HepG2 (cell line): ENCODE results near the gene GRID1. TPM values are rescaled to one million over a fixed set of nuclear protein-coding genes. Genes with fewer than 3 reads are reported as not detected.
"Not testable (repeated sequence)": the region's sequence is repeated elsewhere in the genome, so short reads cannot be mapped to it uniquely, and the experiment has no call there.

ENCODE experiments used
- ATAC-seq: fragments of 200-7000 bp; cut with Tn5 transposase; 3 replicates; pipeline ENCODE4 v1.9.1; 2020; ENCODE audit warnings: mild to moderate bottlenecking, moderate library complexity
- BruUV-seq: library from RNA; stranded (reverse); fragments of 400-500 nt; replicated peaks from 2 replicates; lab custom pipeline; 2021; lab: Mats Ljungman, UMichigan
- CTCF ChIA-PET: fragments of 300-600 bp; formaldehyde crosslinking; extraction: SDS; loops from one replicate; lab custom pipeline; 2021; ENCODE audit warnings: low total read pairs, inconsistent platforms, low intra/inter-chr PET ratio; lab: Yijun Ruan, JAX
- POLR2A ChIA-PET: fragments of 350-600 bp; sonication (Branson Sonifier 250); formaldehyde crosslinking; loops from one replicate; lab custom pipeline; 2020; ENCODE audit warnings: antibody characterized with exemption, inconsistent platforms; lab: Yijun Ruan, JAX
- DNase-seq: peaks from one replicate; pipeline ENCODE4 v3.0.0-alpha.2; 2015; ENCODE audit warnings: low spot score
- FAIRE-seq: peaks from 3 replicates; lab custom pipeline; 2011; peaks lifted over from hg19 to GRCh38; lab: Jason Lieb, UNC
- H2AFZ ChIP-seq: one replicate; pipeline ENCODE4 v1.6.1; 2011; ENCODE audit warnings: low read length, inconsistent platforms
- H3K27ac ChIP-seq: fragments of 300-600 bp; 3 replicates; pipeline ENCODE4 v1.8.0; 2011; ENCODE audit warnings: mixed run types, mild to moderate bottlenecking, mixed read lengths, low read length, inconsistent platforms; ENCODE audit not compliant: insufficient read depth; ENCODE audit errors: extremely low read length
- H3K27me3 ChIP-seq, 2 experiments: fragments of 200-600 bp in 1 of 2; 2 replicates in 1 of 2; 3 replicates in 1 of 2; pipeline versions ENCODE4 v1.6.0 to v1.8.0; 2011; ENCODE audit warnings: low read length in 2 of 2, mild to moderate bottlenecking in 2 of 2, moderate library complexity in 2 of 2, inconsistent platforms in 1 of 2; ENCODE audit not compliant: insufficient read depth in 2 of 2, control insufficient read depth in 1 of 2
- H3K36me3 ChIP-seq, 2 experiments: fragments of 200-600 bp in 1 of 2; replicated peaks in 1 of 2; 2 replicates in 1 of 2; 3 replicates in 1 of 2; pipeline versions ENCODE4 v1.5.1 to v1.8.0; 2011; ENCODE audit warnings: low read length in 2 of 2, inconsistent platforms in 1 of 2; ENCODE audit not compliant: insufficient read depth in 2 of 2, control insufficient read depth in 1 of 2
- H3K4me1 ChIP-seq: 2 replicates; pipeline ENCODE4 v1.5.1; 2012; ENCODE audit warnings: low read length, inconsistent platforms; ENCODE audit not compliant: insufficient read depth
- H3K4me2 ChIP-seq: 2 replicates; pipeline ENCODE4 v1.6.0; 2011; ENCODE audit warnings: low read depth, low read length, inconsistent platforms
- H3K4me3 ChIP-seq, 3 experiments: fragments of 200-600 bp in 1 of 3; sonication (generic), shearing (Covaris generic) in 1 of 3; replicated peaks in 1 of 3; 2 replicates each; pipeline ENCODE4 v1.5.1; 2011 to 2016; ENCODE audit warnings: low read length in 3 of 3, inconsistent platforms in 2 of 3, low read depth in 2 of 3, mild to moderate bottlenecking in 2 of 3, control low read depth in 1 of 3, mixed read lengths in 1 of 3; ENCODE audit not compliant: insufficient read depth in 1 of 3
- H3K79me2 ChIP-seq: one replicate; pipeline ENCODE4 v1.6.1; 2011; ENCODE audit warnings: low read length, inconsistent platforms; ENCODE audit not compliant: insufficient read depth
- H3K9ac ChIP-seq: 2 replicates; pipeline ENCODE4 v1.6.0; 2011; ENCODE audit warnings: mild to moderate bottlenecking, low read depth, low read length, inconsistent platforms; ENCODE audit not compliant: insufficient read depth
- H3K9me3 ChIP-seq: 2 replicates; pipeline ENCODE4 v1.5.1; 2012; ENCODE audit warnings: mild to moderate bottlenecking, low read length
- H4K20me1 ChIP-seq: 2 replicates; pipeline ENCODE4 v1.6.0; 2011; ENCODE audit warnings: inconsistent platforms, mild to moderate bottlenecking, low read length, moderate library complexity; ENCODE audit not compliant: insufficient read depth
- BORCS8-MEF2B ChIP-seq: sonication (generic); formaldehyde crosslinking; IDR thresholded peaks from 2 replicates; pipeline ENCODE4 v1.8.0; 2022; ENCODE audit warnings: mild to moderate bottlenecking, missing genetic modification reagents
- DNMT3B ChIP-seq: conservative IDR thresholded peaks from 2 replicates; pipeline ENCODE4 v1.6.1; 2016; ENCODE audit warnings: missing biosample characterization, control low read depth
- GMEB2 ChIP-seq: IDR thresholded peaks from 2 replicates; pipeline ENCODE4 v1.6.1; 2016; ENCODE audit warnings: missing biosample characterization, missing genetic modification reagents, low read depth
- TOE1 ChIP-seq: sonication (generic); formaldehyde crosslinking; IDR thresholded peaks from 2 replicates; pipeline ENCODE4 v1.4.0; 2020; ENCODE audit warnings: mild to moderate bottlenecking, missing genetic modification reagents
- ZKSCAN8 ChIP-seq: IDR thresholded peaks from 2 replicates; pipeline ENCODE4 v1.6.1; 2016; ENCODE audit warnings: borderline replicate concordance, missing genetic modification reagents, missing compliant biosample characterization
- WGBS: methylation state at CpG from one replicate; pipeline ENCODE4 v1.1.6; 2017; ENCODE audit warnings: low lambda C conversion rate; 5-methylcytosine and 5-hydroxymethylcytosine counted together
- in situ Hi-C: cut with HindIII; loops from 2 replicates; pipeline ENCODE4 v1.10.0; 2017; ENCODE audit warnings: low pct_unique_long_range_greater_than_20kb; ENCODE audit not compliant: extremely low pct_ligation_motif_present
- intact Hi-C: fragments of 100-400 bp; cut with micrococcal nuclease; formaldehyde crosslinking; loops from one replicate; pipeline ENCODE4 v1.10.0; 2022; ENCODE audit not compliant: unreplicated experiment
- polyA plus RNA-seq, 8 experiments: library from polyadenylated mRNA; depleted of rRNA in 3 of 8; stranded (reverse) in 7 of 8; unstranded in 1 of 8; fragments of >200 nt; fragmentation: Illumina TruSeq in 4 of 8; extraction: Trizol in 4 of 8; gene quantifications; 2 replicates each; pipeline versions ENCODE4 v1.2.1 to v1.2.3, GENCODE V29; 2011 to 2016; ENCODE audit warnings: low read depth in 4 of 8, missing spikeins in 1 of 8, mixed read lengths in 1 of 8; ENCODE audit not compliant: insufficient read depth in 1 of 8
- total RNA-seq, 5 experiments: library from RNA; depleted of rRNA; stranded (reverse); fragments of >200 nt; fragmentation: Illumina TruSeq; extraction: Trizol; gene quantifications; 2 replicates each; pipeline ENCODE4 v1.2.3, GENCODE V29; 2016; ENCODE audit warnings: low read depth in 1 of 5

Gene GRID1
- total and polyA plus RNA-seq, 2 of the 13 experiments (the other 11 are each of a cell fraction or from before 2014, with no cell fraction given): 0.05 TPM; not detected in 1

GRCh38 chr10:86077271-86077670 lies 289.3 kb downstream of the GRID1 start:
- no peak for FAIRE-seq
- intact Hi-C loops: no loop called here
- ChIA-PET POLR2A (no interaction called here), CTCF (no interaction called here)
- BruUV-seq: no TSS peak
- Histone ChIP-seq H3K27ac (no peak overlapping the region), H2AFZ (no peak overlapping the region), H3K9ac (no peak overlapping the region), H3K27me3 (peaks cover 0 to 1% of the 10 kb centered on the region in 2 experiments; a peak in 1 of 5 replicates), H3K4me2 (no peak overlapping the region), H3K79me2 (no peaks in the 10 kb centered on the region), H3K4me3 (no peak overlapping the region), H4K20me1 (no peaks in the 10 kb centered on the region), H3K9me3 (no peaks in the 10 kb centered on the region), H3K4me1 (no peaks in the 10 kb centered on the region), H3K36me3 (no peaks in the 10 kb centered on the region)
- DNase-seq: no peak
- TF ChIP-seq BORCS8-MEF2B (CRISPR knock-in tag): no peak
- no peak for TF ChIP-seq DNMT3B
- WGBS: 28% methylated on average over 6 of the region's 6 CpGs
- in situ Hi-C loops: no loop called here
- no peak for ATAC-seq

- BruUV-seq, POLR2A ChIA-PET, CTCF ChIA-PET: not testable (repeated sequence)
Measured at GRCh38 chr10:86076497-86076896, 290.1 kb downstream of the GRID1 start.

GRCh38 chr10:86075512-86075911 lies 291.1 kb downstream of the GRID1 start:
- TF ChIP-seq GMEB2 (CRISPR knock-in tag) (no peak), TOE1 (CRISPR knock-in tag) (no peak), ZKSCAN8 (no peak)
- Histone ChIP-seq H3K27me3 (no peaks in the 10 kb centered on the region), H4K20me1 (no peaks in the 10 kb centered on the region), H3K79me2 (no peaks in the 10 kb centered on the region), H3K9ac (no peak overlapping the region), H3K36me3 (no peaks in the 10 kb centered on the region), H3K9me3 (no peaks in the 10 kb centered on the region), H2AFZ (no peak overlapping the region), H3K4me2 (no peak overlapping the region), H3K27ac (no peak overlapping the region), H3K4me1 (no peaks in the 10 kb centered on the region), H3K4me3 (no peak overlapping the region)
- FAIRE-seq (no peak), ATAC-seq (no peak), DNase-seq (no peak)
- POLR2A ChIA-PET: no interaction called here
- 33% methylated on average over 3 of the region's 3 CpGs for WGBS
- in situ Hi-C loops (no loop called here), intact Hi-C loops (no loop called here)
- CTCF ChIA-PET: no interaction called here
- BruUV-seq: no TSS peak

More at GRCh38 chr10:86076497-86076896, 290.1 kb downstream of the GRID1 start:
- intact Hi-C loops, H2AFZ ChIP-seq, FAIRE-seq, H3K27me3 ChIP-seq, H4K20me1 ChIP-seq, H3K36me3 ChIP-seq, H3K79me2 ChIP-seq, H3K9me3 ChIP-seq, in situ Hi-C loops, ATAC-seq, H3K4me3 ChIP-seq, H3K27ac ChIP-seq, DNase-seq, H3K9ac ChIP-seq, H3K4me1 ChIP-seq, H3K4me2 ChIP-seq: not testable (repeated sequence)
- WGBS: 25% methylated on average over 2 of the region's 4 CpGs
